Naive thymus-derived CD4-positive, alpha-beta T cell (primary cell): ENCODE results near the gene HOXB7. TPM values are rescaled to one million over a fixed set of nuclear protein-coding genes. Genes with fewer than 3 reads are reported as not detected.
A peak's percentile ranks its signal among the peaks of the same experiment; 100 is the strongest.

Experiments used
- ATAC-seq: fragments of 150-1000 bp; cut with Tn5 transposase; 2 replicates; pipeline ENCODE4 v1.10.0; 2021; ENCODE audit warnings: mild to moderate bottlenecking, moderate library complexity
- CTCF ChIA-PET: fragments of 350-600 bp; sonication (Branson Sonifier 250); formaldehyde crosslinking; loops from one replicate; lab custom pipeline; 2021; ENCODE audit warnings: antibody characterized with exemption; lab: Charles Lee
- POLR2A ChIA-PET: fragments of 350-600 bp; sonication (Branson Sonifier 250); formaldehyde crosslinking; loops from one replicate; lab custom pipeline; 2021; ENCODE audit warnings: antibody characterized with exemption, inconsistent platforms; lab: Charles Lee
- DNase-seq, 9 donors: peaks; one replicate each; pipeline versions ENCODE4 v3.0.0 to v3.0.0-alpha.2; 2020 to 2022; ENCODE audit warnings: mixed read lengths in 1 of 9
- H3K27ac ChIP-seq: one replicate; pipeline ENCODE4 v1.7.0; 2013; ENCODE audit warnings: mild to moderate bottlenecking, low read depth, low read length, moderate library complexity
- H3K27me3 ChIP-seq, 2 donors: one replicate each; pipeline ENCODE4 v1.7.0; 2013; ENCODE audit warnings: low read length in 2 of 2, mild to moderate bottlenecking in 2 of 2, moderate library complexity in 2 of 2; ENCODE audit not compliant: control insufficient read depth in 2 of 2, insufficient read depth in 2 of 2
- H3K36me3 ChIP-seq, 3 experiments: 1 replicate in 2 of 3; 2 replicates in 1 of 3; pipeline ENCODE4 v1.7.0; 2013; ENCODE audit warnings: low read length in 3 of 3, mild to moderate bottlenecking in 3 of 3, moderate library complexity in 1 of 3; ENCODE audit not compliant: insufficient read depth in 3 of 3, control insufficient read depth in 2 of 3
- H3K4me1 ChIP-seq, 2 donors: one replicate each; pipeline ENCODE4 v1.7.0; 2013; ENCODE audit warnings: low read length in 2 of 2, mild to moderate bottlenecking in 2 of 2, moderate library complexity in 1 of 2; ENCODE audit not compliant: control insufficient read depth in 2 of 2, insufficient read depth in 2 of 2
- H3K4me3 ChIP-seq: 2 replicates; pipeline ENCODE4 v1.7.0; 2013; ENCODE audit warnings: mild to moderate bottlenecking, low read length
- H3K9me3 ChIP-seq, 3 experiments: 1 replicate in 2 of 3; 2 replicates in 1 of 3; pipeline ENCODE4 v1.7.0; 2013; ENCODE audit warnings: low read length in 3 of 3; ENCODE audit not compliant: control insufficient read depth in 2 of 3
- H3K27ac Mint-ChIP-seq, 9 donors: one replicate each; pipeline ENCODE4 v1.8.0; 2020 to 2022; ENCODE audit warnings: mixed read lengths in 9 of 9, mild to moderate bottlenecking in 8 of 9, moderate library complexity in 5 of 9, inconsistent platforms in 2 of 9
- H3K27me3 Mint-ChIP-seq, 5 donors: one replicate each; pipeline ENCODE4 v1.8.0; 2021 to 2022; ENCODE audit warnings: mixed read lengths in 5 of 5, mild to moderate bottlenecking in 1 of 5
- H3K36me3 Mint-ChIP-seq, 5 donors: one replicate each; pipeline ENCODE4 v1.8.0; 2020 to 2022; ENCODE audit warnings: mixed read lengths in 5 of 5, mild to moderate bottlenecking in 3 of 5, inconsistent platforms in 1 of 5
- H3K4me1 Mint-ChIP-seq, 7 donors: one replicate each; pipeline ENCODE4 v1.8.0; 2020 to 2022; ENCODE audit warnings: mixed read lengths in 7 of 7, mild to moderate bottlenecking in 3 of 7, inconsistent platforms in 1 of 7
- H3K4me3 Mint-ChIP-seq, 10 donors: one replicate each; pipeline ENCODE4 v1.8.0; 2020 to 2022; ENCODE audit warnings: mild to moderate bottlenecking in 10 of 10, mixed read lengths in 10 of 10, moderate library complexity in 6 of 10, inconsistent platforms in 2 of 10
- H3K9me3 Mint-ChIP-seq, 11 donors: one replicate each; pipeline ENCODE4 v1.8.0; 2020 to 2022; ENCODE audit warnings: mixed read lengths in 11 of 11, mild to moderate bottlenecking in 4 of 11, inconsistent platforms in 1 of 11, moderate library complexity in 1 of 11
- intact Hi-C, 2 donors: fragments of 100-400 bp; cut with micrococcal nuclease; formaldehyde crosslinking; loops; one replicate each; pipeline ENCODE4 v1.15.1; 2023
- polyA plus RNA-seq, 2 donors: library from polyadenylated mRNA; unstranded; fragments of 300-500 nt; fragmentation: Illumina TruSeq; gene quantifications; one replicate each; pipeline ENCODE4 v1.2.3, GENCODE V29; 2021
- total RNA-seq, 6 experiments: library from RNA in 5 of 6; stranded (reverse) in 5 of 6; gene quantifications; 1 replicate in 5 of 6; 2 replicates in 1 of 6; pipeline ENCODE4 v1.2.3 and lab custom pipeline; 2021 to 2026

HOXB7 gene
- total and polyA plus RNA-seq, 7 experiments from 2014 or later: 0.31 TPM; not detected in 6

GRCh38 chr17:48595278-48595999 lies 15.4 kb downstream of the HOXB7 start:
- Histone ChIP-seq H3K4me1 (peaks cover 37 to 40% of the 10 kb centered on the region in 2 donors), H3K27me3 (peaks cover 14 to 62% of the 10 kb centered on the region in 2 donors), H3K27ac (no peak overlapping the region), H3K4me3 (no peak overlapping the region), H3K36me3 (no peaks in the 10 kb centered on the region), H3K9me3 (no peaks in the 10 kb centered on the region)
- intact Hi-C loops: loop anchor here in 1 of 2 donors (10.0 kb wide), 1 partner anchor 421 kb away; no protein-coding TSS in a partner anchor
- Mint-ChIP-seq H3K27ac (no peak overlapping the region), H3K36me3 (peaks cover 0 to 4% (median 0%) of the 10 kb centered on the region in 5 donors), H3K9me3 (no peaks in the 10 kb centered on the region), H3K27me3 (peaks cover 91 to 97% (median 93%) of the 10 kb centered on the region in 5 donors), H3K4me1 (peaks cover 34 to 68% (median 45%) of the 10 kb centered on the region in 7 donors), H3K4me3 (peak overlapping the region in 9 of 10 donors; percentile 24 to 85 (median 50))
- ATAC-seq: no peak
- ChIA-PET POLR2A (interaction anchor here (0.5 to 1.0 kb wide), 3 partner anchors 51 to 286 kb away, joined by 3 read pairs; no protein-coding TSS in a partner anchor), CTCF (interaction anchor here (0.8 to 4.6 kb wide), 3 partner anchors 257 to 287 kb away, joined by 3 to 47 read pairs (median 3); no protein-coding TSS in a partner anchor)
- DNase-seq: no peak

- ChIA-PET CTCF (interaction anchor here (0.7 to 4.6 kb wide), 6 partner anchors 210 to 364 kb away, joined by 3 to 47 read pairs (median 3); no protein-coding TSS in a partner anchor), POLR2A (interaction anchor here (0.6 to 1.0 kb wide), 2 partner anchors 54 to 285 kb away, joined by 3 read pairs; no protein-coding TSS in a partner anchor)
- intact Hi-C loops: loop anchor here (1.0 to 10.0 kb wide), 7 partner anchors 93 to 569 kb away; no protein-coding TSS in a partner anchor
- ATAC-seq (no peak), DNase-seq (no peak)
- Mint-ChIP-seq H3K27me3 (peaks cover 91 to 97% (median 93%) of the 10 kb centered on the region in 5 donors), H3K4me1 (peaks cover 34 to 70% (median 49%) of the 10 kb centered on the region in 7 donors), H3K27ac (no peak overlapping the region), H3K4me3 (peak overlapping the region in 2 of 10 donors; percentile 78 to 85), H3K36me3 (peaks cover 0 to 5% (median 0%) of the 10 kb centered on the region in 5 donors), H3K9me3 (no peaks in the 10 kb centered on the region)
- Histone ChIP-seq H3K4me3 (no peak overlapping the region), H3K9me3 (no peaks in the 10 kb centered on the region), H3K36me3 (no peaks in the 10 kb centered on the region), H3K27me3 (peaks cover 9 to 56% of the 10 kb centered on the region in 2 donors), H3K27ac (no peak overlapping the region), H3K4me1 (peaks cover 37 to 40% of the 10 kb centered on the region in 2 donors)
Measured at GRCh38 chr17:48594538-48595277, 16.1 kb downstream of the HOXB7 start.

GRCh38 chr17:48593840-48594537 lies 16.8 kb downstream of the HOXB7 start:
- Mint-ChIP-seq H3K9me3 (no peaks in the 10 kb centered on the region), H3K27ac (peak overlapping the region in 1 of 9 donors; percentile 16), H3K4me1 (peaks cover 34 to 70% (median 51%) of the 10 kb centered on the region in 7 donors), H3K36me3 (peaks cover 0 to 5% (median 0%) of the 10 kb centered on the region in 5 donors), H3K4me3 (peak overlapping the region; percentile 75 to 88 (median 81)), H3K27me3 (peaks cover 89 to 97% (median 93%) of the 10 kb centered on the region in 5 donors)
- peak; percentile 67 to 89 (median 80) for DNase-seq
- H3K36me3 ChIP-seq: no peaks in the 10 kb centered on the region
- H3K4me3 ChIP-seq: peak overlapping the region; percentile 56
- CTCF ChIA-PET: interaction anchor here (0.6 to 4.6 kb wide), 20 partner anchors 19 to 378 kb away, joined by 3 to 47 read pairs (median 4); no protein-coding TSS in a partner anchor
- H3K4me1 ChIP-seq: peaks cover 37 to 40% of the 10 kb centered on the region in 2 donors
- no peaks in the 10 kb centered on the region for H3K9me3 ChIP-seq
- peak; percentile 83 for ATAC-seq
- intact Hi-C loops: loop anchor here (1.0 to 10.0 kb wide), 10 partner anchors 93 to 569 kb away; no protein-coding TSS in a partner anchor
- H3K27me3 ChIP-seq: peaks cover 6 to 54% of the 10 kb centered on the region in 2 donors
- POLR2A ChIA-PET: interaction anchor here (1.0 to 1.8 kb wide), 4 partner anchors 16 to 258 kb away, joined by 3 to 6 read pairs (median 4); partner anchors contain the start of gene HOXB4
- no peak overlapping the region for H3K27ac ChIP-seq

- peaks cover 0 to 6% (median 0%) of the 10 kb centered on the region in 5 donors for H3K36me3 Mint-ChIP-seq
- H3K27ac Mint-ChIP-seq: peak within 1 kb of the TSS in 1 of 9 donors; percentile 16
- H3K9me3 ChIP-seq: no peaks in the 10 kb centered on the region
- peaks cover 33 to 63% (median 44%) of the 10 kb centered on the region in 7 donors for H3K4me1 Mint-ChIP-seq
- no peaks in the 10 kb centered on the region for H3K36me3 ChIP-seq
- H3K27me3 Mint-ChIP-seq: peaks cover 89 to 97% (median 93%) of the 10 kb centered on the region in 5 donors
- CTCF ChIA-PET: interaction anchor here (0.6 to 4.6 kb wide), 40 partner anchors 10 to 750 kb away, joined by 3 to 47 read pairs (median 4); partner anchors contain the start of gene HOXB8
- peaks cover 6 to 47% of the 10 kb centered on the region in 2 donors for H3K27me3 ChIP-seq
- no peak within 1 kb of the TSS for H3K27ac ChIP-seq
- no peaks in the 10 kb centered on the region for H3K9me3 Mint-ChIP-seq
- DNase-seq (peak in 1 of 9 donors; percentile 51), ATAC-seq (no peak)
- H3K4me3 ChIP-seq: peak within 1 kb of the TSS; percentile 56
- H3K4me3 Mint-ChIP-seq: peak within 1 kb of the TSS; percentile 75 to 88 (median 81)
- intact Hi-C loops: loop anchor here (1.0 to 10.0 kb wide), 5 partner anchors 257 to 568 kb away; no protein-coding TSS in a partner anchor
- POLR2A ChIA-PET: interaction anchor here (0.8 to 1.8 kb wide), 5 partner anchors 10 to 258 kb away, joined by 3 to 6 read pairs (median 5); partner anchors contain the start of gene HOXB4
- H3K4me1 ChIP-seq: peaks cover 31 to 37% of the 10 kb centered on the region in 2 donors
Measured at GRCh38 chr17:48593126-48593829, 17.5 kb downstream of the HOXB7 start, which contains the start of gene HOXB5. Gene HOXB5 (minus strand): TSS chr17:48593779. CDS start chr17:48593682, 97 bp downstream.

GRCh38 chr17:48592577-48592976 lies 18.2 kb downstream of the HOXB7 start:
- DNase-seq: no peak
- H3K27ac ChIP-seq: no peak overlapping the region
- H3K36me3 ChIP-seq: no peaks in the 10 kb centered on the region
- no peak for ATAC-seq
- Mint-ChIP-seq H3K36me3 (peaks cover 0 to 8% (median 0%) of the 10 kb centered on the region in 5 donors), H3K4me3 (peak overlapping the region; percentile 75 to 88 (median 81)), H3K4me1 (peaks cover 26 to 57% (median 37%) of the 10 kb centered on the region in 7 donors), H3K27me3 (peaks cover 89 to 97% (median 93%) of the 10 kb centered on the region in 5 donors), H3K27ac (no peak overlapping the region), H3K9me3 (no peaks in the 10 kb centered on the region)
- intact Hi-C loops: loop anchor here (2.0 to 10.0 kb wide), 2 partner anchors 334 to 418 kb away; no protein-coding TSS in a partner anchor
- H3K4me3 ChIP-seq: peak overlapping the region; percentile 56
- peaks cover 6 to 40% of the 10 kb centered on the region in 2 donors for H3K27me3 ChIP-seq
- H3K4me1 ChIP-seq: peaks cover 25 to 31% of the 10 kb centered on the region in 2 donors
- ChIA-PET CTCF (interaction anchor here (0.6 to 4.6 kb wide), 27 partner anchors 9 to 750 kb away, joined by 3 to 47 read pairs (median 4); partner anchors contain the start of gene HOXB8), POLR2A (interaction anchor here (0.8 to 1.8 kb wide), 4 partner anchors 10 to 257 kb away, joined by 4 to 6 read pairs (median 6); partner anchors contain the start of gene HOXB4)
- no peaks in the 10 kb centered on the region for H3K9me3 ChIP-seq
